HL-60/S4 (cell line): ENCODE measurements around the gene MEF2D.

Source experiments
- in situ Hi-C: fragments of 300-500 bp; cut with MboI; formaldehyde crosslinking; loops from 2 replicates; pipeline ENCODE4 v1.14.3; 2022; ENCODE audit warnings: low sequenced_read_pairs

The MEF2D gene

DNA sequence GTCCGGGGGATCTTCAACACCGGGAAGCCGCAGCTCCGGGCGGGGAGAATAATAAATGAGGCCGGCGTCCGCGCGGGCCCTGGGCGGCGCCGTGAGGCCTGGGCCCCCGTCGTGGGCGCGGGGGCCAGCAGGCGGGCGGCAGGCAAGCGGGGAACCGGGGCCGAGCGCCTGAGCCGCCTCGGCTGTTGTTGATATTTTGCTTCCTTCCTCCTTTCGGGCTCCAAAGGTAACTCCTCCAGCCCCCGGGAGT, at the start of gene MEF2D:
TSS of gene MEF2D (minus strand) at position 233 of the 250 bp plus-strand sequence. CDS start 17,483 bp downstream, outside the sequence.
- in situ Hi-C loops: no loop called here

DNA sequence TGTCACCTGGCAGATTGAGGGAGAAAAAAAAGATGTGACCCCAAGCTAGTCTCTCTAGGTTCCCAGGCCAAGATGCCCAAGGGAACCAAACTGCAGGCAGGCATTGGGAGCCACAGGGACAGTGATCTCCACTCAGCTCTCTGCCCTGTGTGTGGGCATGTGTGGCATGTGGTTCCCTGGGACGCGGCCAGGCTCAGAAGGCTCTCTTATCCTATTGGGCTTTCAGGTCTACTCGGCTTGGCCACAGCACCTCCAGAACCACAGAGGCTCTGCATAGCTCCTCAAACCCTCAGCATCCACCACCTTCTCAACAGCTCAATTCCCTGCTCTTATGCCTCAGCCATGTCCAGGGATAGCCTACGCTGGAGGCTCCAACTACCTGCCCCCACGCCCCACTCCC, 49.8 kb upstream of the MEF2D start:
- in situ Hi-C loops: no loop called here

DNA sequence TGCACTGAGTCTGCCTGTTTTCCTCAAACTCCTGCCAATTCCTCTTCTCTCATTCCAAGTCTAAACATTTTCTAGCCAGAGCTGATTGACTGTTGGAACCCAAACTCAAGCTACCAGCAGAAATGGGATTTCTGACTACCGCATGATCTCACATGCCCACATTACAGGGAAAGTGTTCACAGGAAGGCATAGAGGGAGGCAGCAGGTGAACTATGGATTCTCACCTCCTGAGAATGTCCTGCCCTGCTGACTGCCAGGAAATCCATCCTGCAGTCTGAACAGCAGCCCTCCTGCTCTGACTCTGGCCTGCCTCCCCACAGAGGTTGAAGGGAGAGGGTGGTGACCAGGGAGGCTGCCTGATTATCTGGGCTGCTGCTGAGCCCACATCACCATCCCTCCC, 49.3 kb upstream of the MEF2D start:
- in situ Hi-C loops: no loop called here

DNA sequence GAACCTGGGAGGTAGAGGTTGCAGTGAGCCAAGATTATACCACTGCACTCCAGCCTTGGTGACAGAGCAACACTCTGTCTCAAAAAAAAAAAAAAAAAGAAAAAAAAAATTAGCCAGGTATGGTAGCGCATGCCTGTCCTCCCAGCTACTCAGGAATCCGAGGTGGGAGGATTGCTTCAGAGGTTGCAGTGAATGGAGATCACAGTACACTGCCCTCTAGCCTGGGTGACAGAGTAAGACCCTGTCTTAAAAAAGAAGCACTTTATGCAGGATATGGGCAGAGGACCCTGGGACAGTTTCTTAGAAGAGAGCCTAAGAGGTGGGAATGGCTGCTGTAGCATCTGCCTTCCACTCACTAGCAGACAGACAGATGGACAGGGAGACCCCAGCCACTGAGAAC, 48.8 kb upstream of the MEF2D start:
- in situ Hi-C loops: no loop called here

DNA sequence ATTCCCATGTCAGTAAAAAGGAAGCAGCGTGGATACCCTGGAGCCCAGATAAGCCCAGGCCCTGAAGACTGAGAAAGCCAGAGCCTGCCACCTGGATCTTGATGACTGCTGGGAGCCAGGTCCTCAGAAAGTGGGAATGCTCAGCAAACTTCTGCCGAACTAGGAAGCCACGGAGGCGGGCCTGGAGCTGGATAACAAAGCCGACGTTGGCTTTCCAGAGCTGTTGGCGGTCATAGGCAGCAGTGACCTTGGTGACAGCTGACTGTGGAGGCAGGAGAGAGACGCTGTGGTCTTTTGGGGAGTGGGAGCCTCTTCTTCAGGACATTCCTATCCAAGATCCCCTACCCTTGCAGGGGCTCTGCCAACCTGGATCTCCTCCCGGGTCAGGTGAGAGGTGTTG, 47.4 kb upstream of the MEF2D start:
- in situ Hi-C loops: no loop called here

DNA sequence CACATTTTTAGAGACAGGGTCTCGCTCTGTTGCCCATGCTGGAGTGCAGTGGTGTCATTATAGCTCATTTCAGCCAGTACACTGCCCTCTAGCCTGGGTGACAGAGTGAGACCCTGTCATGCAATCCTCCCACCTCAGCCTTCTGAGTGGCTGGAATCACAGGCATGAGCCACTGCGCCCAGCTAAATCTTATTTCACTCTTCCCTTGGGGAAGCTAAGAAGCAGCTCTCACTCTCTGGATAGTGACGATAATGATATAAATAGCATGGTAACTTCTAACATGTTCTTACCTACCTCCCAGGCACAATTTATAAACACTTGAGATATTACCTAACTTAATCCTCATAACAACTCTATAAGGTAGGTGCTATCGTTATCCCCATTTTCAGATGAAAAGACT, 46.9 kb upstream of the MEF2D start:
- in situ Hi-C loops: no loop called here

DNA sequence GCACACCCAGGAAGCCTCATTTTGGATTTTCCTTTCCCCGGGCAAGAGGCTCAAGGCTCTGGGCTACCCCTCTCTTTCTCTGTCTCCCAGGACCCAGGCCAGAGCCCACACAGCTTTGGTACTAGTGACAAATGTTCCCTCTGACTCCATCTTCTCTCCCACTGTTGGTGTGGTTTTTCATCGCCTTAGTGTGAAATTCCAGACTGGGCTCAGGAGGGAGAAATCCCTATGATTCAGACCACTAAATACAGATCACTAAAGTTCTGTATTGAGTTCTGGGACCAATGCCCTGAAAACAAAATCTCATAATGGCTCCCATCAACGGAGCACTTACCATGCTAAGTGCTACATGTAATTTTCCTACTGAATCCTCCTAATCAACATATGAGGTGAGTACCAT, 45.7 kb upstream of the MEF2D start:
- in situ Hi-C loops: no loop called here

DNA sequence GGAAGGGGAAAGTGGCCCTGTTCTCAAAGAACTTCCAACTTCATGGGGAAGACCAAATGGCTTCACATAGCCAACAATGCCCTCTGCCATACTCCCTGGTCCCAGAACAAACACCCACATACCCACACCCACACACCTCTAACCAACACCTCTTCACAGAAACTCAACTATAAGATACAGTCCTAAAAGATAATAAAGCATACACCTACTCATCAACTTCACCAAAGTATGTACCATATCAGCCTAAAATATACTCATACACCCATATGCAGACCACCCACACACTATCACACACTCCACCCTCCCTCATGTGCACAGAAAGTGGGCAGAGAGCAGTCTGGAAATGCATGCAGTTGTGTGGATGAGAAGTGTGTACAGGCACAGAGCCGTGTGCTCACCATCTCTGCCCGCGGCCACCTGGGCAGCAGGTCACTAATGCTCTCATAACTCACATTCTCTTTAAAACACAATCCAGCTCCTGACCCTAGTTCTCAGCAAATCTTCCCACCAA, 44.1 kb upstream of the MEF2D start:
- in situ Hi-C loops: no loop called here

DNA sequence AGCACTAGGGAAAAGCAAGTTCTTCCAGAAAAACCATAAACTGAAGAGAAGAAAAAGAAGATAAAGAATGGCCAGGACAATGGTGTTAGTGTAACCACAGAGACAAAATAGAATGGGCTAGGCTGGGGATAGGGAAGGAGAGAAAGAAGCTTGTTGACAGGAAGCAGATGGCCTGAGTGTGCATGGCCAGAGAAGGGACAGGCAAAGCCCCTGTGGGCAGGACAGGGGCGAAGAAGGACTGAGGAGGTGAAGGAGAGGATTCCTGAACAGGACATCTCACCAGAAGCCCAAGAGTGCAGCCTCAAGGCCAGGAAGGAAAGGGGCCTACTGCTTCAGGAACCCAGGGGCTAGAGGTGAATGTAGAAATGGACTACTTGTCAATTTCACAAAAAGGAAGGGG, 42.5 kb upstream of the MEF2D start:
- in situ Hi-C loops: no loop called here

DNA sequence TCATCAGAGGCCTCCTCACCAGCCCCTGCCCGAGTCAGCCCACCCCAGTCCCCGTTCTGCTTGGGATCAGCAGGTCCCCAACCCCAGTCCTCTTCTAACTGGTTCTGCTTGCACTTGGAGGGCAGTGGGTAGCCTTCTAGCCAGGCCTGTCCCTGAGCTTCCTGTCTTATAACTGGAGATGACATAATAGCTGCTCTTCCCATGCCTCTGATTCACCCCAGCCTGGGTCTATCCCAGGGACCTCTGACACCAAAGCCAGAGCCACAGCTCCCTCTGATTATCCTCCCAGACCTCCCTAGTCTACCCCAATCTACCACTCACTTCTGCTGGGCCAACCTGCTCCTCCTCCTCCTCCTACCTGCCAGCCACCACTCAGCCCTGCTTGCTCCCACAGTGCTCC, 40.4 kb upstream of the MEF2D start:
- in situ Hi-C loops: no loop called here

DNA sequence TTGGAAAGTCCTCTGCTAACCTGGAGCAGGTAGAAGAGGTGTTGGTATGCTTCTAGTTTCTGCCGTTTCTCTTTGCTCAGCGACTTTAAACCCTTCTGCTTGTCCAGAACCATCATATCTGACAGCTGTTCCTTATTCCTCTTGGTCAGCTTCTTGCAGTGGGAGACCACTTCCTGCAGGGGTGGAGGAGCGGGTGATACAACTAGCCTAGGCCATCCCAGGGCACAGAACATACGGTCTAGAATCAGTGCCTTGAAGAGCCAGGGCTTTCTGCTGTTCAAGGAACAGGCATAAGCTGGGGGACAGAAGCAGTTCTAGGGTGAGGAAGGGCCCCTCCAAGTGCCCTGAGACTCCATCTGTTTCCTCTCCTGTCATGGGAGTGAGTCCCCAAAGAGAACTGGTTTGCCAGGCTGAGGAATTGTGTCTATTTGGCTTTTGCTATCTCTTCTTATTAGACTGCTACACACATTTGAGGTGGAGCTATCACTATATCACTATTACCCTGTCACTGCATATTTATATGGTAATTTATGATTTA, 39.3 kb upstream of the MEF2D start:
- in situ Hi-C loops: no loop called here

DNA sequence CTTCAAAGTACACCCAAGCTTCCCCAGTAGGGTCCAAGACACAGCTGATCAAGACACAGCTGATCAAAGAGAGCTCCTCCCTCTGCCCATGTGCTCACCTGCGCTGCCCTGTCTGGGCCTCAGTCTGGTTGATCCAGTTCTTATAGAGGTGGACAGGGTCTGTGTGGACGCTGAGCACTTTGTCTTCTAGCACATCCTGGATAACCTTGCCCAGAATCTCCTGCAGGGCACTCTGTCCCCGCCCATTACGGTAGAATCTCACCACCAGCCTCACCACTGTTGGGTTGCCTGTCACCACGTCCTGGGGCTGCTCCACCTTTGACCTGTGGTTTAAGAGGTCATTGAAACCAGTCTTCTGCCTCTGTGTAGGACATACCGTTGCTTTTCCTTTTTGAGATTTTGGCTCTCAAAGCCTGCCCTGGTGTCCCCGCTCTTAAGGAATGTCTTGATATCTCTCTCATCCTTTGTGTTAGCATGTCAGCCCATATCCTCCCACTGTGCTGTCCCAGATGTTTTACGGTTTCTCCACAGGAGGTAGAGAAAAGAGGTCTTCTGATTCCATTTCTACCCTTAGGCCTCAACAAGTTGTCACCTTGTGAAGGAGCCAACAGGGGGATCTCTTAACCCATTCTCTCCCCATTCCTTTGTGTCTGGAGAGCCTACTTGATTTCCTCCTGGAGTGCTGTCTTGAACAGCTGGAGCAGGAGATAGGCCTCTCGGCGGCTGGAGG, 38.3 kb upstream of the MEF2D start:
- in situ Hi-C loops: no loop called here

DNA sequence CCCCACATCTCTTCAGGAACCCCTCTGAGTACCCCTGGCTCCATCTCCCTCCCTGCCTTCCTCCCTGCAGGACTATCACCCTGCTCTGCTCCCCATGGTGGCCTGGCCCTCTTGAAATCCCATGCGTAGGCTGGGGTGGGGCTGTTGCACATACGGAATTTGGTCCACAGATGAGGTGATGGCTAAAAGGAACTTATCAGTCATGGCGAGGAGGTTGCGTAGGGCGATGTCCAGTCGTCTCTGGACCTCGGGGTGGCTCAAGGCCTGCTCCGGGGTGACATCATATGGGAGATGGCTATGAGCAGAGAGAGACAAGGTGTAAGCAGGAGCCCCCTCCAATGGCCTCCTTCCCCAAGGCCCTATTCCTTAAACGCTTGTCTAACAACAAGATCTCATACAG, 36.5 kb upstream of the MEF2D start:
- in situ Hi-C loops: no loop called here

DNA sequence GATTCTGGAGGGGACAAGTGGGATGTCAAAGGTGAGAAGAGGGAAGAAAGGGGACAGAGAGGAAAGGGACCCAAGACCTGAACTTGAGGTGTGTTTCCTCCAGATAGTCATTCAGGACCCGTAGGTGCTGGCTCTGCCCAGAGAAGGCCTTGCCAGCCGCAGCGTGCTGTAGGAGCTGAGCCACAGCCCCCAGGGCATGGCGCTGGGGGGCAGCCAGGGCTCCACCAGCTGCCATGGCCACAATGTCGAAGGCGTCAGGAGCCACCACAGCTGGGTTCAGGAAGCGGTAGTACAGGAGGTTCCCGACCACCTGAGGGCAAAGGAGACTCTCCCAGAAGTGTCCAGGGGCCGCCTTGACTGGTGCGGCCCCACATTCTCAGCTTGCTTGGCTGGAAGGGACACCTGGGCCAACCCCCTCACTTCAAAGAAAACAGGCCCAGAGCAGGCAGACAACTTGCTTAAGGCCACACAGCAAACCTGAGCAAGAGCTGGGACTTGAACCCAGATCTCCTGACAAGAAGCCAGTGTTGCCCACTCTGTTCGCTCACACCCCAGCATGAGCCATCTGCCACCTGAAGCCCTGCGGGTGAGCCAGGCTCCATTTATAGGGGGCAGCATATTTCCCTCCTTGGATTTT, 34.0 kb upstream of the MEF2D start:
- in situ Hi-C loops: no loop called here

DNA sequence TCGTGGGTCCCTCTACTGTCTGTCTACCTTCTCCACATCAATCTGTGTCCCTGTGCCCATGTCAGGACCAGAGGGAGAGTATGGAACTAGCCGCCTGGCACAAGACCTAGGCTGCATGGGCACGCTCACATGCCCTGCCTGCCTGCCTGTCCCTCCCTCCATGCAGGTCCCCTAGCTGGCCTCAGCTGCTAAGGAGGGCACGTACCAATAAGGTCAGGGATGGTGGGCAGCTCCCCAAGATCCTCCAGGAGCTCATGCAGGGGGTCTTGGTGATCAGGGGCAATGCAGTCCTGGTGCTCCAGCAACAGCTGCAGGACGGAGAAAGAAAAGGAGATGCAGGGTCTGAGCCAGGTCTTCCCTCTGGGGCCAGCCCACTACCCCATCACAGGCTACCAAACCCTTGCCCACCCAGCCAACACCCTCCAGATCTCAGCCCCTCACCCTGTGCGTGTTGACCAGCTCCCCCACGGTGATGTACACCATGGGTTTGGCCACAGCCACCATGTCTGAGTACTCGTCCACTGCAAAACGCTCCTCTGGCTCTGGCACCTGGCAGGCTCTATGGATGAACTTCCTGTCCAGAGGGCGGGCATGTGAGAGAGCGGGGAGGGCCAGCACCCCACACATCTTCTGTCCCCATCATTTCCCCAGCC, 33.1 kb upstream of the MEF2D start:
- in situ Hi-C loops: no loop called here

DNA sequence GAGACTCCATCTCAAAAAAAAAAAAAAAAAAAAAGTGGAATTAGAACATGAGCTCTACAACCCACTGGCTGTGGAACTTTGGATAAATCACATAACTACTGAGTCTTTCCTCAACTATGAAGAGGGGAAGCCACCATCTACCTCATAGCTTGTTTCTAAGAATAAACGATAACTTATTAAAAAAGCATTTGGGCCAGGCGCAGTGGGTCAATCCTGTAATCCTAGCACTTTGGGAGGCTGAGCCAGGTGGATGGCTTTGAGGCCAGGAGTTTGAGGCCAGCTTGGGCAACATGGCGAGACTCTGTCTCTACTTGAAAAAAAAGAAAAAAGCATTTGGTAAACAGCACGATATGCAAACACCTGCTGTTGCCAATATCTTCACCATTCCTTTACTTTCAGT, 31.8 kb upstream of the MEF2D start:
- in situ Hi-C loops: no loop called here

DNA sequence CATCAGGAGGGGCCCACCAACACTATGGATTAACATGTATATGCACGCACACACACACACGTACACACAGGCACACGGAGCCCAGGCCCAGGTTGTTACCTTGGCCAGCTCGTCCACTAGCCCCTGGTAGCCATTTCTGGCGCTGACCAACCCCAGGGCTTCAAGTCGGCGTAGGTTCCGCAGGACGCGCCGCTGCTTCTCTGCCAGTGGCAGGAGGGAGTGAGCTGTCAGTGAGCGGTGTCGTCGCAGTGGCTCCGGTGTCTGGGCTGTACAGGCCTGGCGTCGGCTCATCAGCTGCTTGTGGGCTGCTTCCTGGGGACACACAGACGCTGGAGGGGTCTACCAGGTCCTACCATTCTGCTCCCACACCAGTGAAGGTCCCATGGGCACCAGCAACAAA, 29.4 kb upstream of the MEF2D start:
- in situ Hi-C loops: no loop called here

DNA sequence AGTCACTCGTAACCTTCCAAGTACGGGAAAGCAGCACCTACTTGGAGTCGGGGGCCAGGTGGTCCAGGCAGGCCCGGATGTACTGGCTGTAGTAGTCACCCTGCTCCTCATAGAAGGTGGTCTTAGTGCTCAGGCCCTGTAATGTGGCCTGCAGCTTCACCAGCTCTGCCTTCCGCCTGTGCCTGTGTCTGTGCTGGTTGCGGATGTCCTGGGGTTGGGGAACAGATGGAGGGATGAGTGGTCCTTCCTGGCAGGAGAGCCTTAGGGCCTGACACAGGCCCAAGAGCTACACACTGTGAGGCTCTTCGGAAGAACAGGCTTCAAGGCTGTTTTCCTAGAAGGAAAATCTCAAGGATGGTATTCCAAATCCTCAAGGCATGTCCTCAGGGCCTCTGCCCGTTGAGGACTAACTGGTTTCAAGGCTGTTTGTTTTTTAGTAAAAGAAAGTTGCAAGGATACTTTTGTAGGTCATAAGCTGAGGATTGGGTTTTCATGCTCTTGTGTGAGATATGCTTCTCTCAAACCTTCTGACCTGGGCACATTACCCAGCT, 28.4 kb upstream of the MEF2D start:
- in situ Hi-C loops: no loop called here

DNA sequence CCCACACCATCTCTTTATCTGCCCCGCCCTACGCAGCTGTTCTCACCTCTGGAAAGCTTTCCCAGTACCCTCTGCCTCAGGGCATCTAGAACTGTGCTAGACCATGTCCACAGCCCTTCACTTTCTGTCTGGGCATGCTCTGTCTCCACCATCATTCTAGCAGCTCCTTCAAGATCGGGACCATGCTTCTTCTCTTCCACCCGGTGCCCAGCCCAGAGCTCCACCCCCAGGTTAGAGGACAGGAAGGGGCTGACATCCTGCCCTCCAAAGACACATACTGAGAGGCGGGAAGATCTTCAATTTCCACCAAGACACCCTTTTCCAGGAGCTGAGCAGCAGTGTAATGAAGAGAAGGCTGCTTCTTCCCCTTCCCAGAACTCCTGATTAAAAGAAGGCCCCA, 27.7 kb upstream of the MEF2D start:
- in situ Hi-C loops: no loop called here

DNA sequence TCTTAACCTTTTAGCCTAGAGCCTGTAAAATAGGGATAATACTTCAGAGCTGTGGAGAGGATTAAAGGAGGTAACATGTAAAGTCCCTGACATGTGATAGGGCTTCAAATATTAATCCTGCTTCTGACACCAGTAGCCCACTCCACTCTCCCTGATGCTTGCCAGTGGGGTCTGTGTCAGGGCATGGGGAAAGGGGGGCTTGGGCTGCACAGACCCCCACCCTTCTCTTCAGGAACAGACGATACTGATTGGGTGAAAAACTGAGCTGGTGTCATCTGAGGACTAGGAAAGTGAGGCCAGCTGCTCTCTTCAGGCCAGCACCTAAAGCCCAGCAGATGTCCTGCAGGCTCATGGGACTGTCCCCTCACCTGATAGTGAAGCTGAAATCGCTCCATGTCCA, 27.0 kb upstream of the MEF2D start:
- in situ Hi-C loops: no loop called here

DNA sequence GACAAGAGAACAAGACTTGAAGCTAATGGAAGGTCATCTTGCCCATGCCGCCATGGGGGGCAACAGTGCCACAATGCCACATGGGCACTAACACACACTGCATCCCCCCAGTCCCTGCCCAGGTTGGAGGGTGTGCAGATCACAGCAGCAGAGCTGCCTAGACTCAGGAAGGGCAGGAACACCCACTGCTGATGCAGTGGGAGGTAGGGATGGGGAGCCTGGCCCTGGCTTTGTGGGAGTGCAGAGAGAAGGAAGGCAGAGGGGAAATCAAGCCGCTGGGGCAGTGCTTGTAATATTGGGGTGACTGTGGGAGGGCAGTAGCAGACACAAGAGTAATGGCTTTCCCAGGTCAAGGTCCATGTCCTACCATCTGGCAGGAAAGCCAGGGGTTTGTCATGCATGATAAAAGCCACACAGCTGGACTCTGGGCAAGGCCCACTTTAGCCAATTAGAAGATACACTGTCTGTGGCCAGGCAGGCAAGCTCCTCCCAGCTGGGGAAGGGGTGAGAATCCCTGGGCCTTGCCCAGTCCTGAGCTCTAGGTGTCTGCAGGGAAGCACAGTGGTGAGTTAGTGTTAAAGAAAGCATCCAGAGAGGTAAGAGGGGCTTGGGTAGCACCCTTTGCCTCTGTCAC, 25.4 kb upstream of the MEF2D start:
- in situ Hi-C loops: no loop called here
